GM12878 (cell line): Measurements from ENCODE around the gene RAI14.

Source experiments
- BCLAF1 ChIP-seq: fragments of 450-650 bp; IDR thresholded peaks from 2 replicates; pipeline ENCODE4 v1.6.1; 2017; ENCODE audit warnings: antibody characterized with exemption, mild to moderate bottlenecking, moderate library complexity
- CEBPB ChIP-seq, 2 experiments: fragments of 150-350 bp in 1 of 2; IDR thresholded peaks; 2 replicates each; pipeline ENCODE4 v1.6.1; 2012 to 2014; ENCODE audit warnings: low read depth in 2 of 2, low read length in 2 of 2, borderline replicate concordance in 1 of 2, inconsistent platforms in 1 of 2
- CEBPZ ChIP-seq: fragments of 150-350 bp; IDR thresholded peaks from 2 replicates; pipeline ENCODE4 v1.6.1; 2016; ENCODE audit warnings: low read depth, low read length
- CTCF ChIP-seq, 3 experiments: IDR thresholded peaks in 2 of 3; conservative IDR thresholded peaks in 1 of 3; 2 replicates each; pipeline ENCODE4 v1.5.1; 2011; ENCODE audit warnings: low read depth in 3 of 3, low read length in 3 of 3, mild to moderate bottlenecking in 3 of 3, control low read depth in 2 of 3, moderate library complexity in 2 of 3, inconsistent platforms in 1 of 3, mixed read lengths in 1 of 3; ENCODE audit not compliant: control insufficient read depth in 2 of 3, insufficient read depth in 1 of 3; ENCODE audit errors: extremely low read depth in 1 of 3
- MTA2 ChIP-seq: fragments of 450-650 bp; IDR thresholded peaks from 2 replicates; pipeline ENCODE4 v1.6.1; 2016; ENCODE audit warnings: low read depth, mild to moderate bottlenecking, moderate library complexity
- MYC ChIP-seq: IDR thresholded peaks from 2 replicates; pipeline ENCODE4 v1.6.1; 2011; ENCODE audit warnings: mild to moderate bottlenecking, low read length, moderate library complexity, inconsistent platforms; ENCODE audit not compliant: insufficient read depth, insufficient replicate concordance, insufficient read length, severe bottlenecking
- PML ChIP-seq: IDR thresholded peaks from 2 replicates; pipeline ENCODE4 v1.6.1; 2012; ENCODE audit warnings: low read length, inconsistent platforms
- POLR2A ChIP-seq: IDR thresholded peaks from 2 replicates; pipeline ENCODE4 v1.6.1; 2011; ENCODE audit warnings: low read depth, mild to moderate bottlenecking, low read length
- POLR2AphosphoS2 ChIP-seq: IDR thresholded peaks from 2 replicates; pipeline ENCODE4 v1.6.1; 2011; ENCODE audit warnings: low read depth, mild to moderate bottlenecking, low read length, improper control_type of control experiment, moderate library complexity
- PRDM15 ChIP-seq: fragments of 450-650 bp; formaldehyde crosslinking; IDR thresholded peaks from 2 replicates; pipeline ENCODE4 v1.4.0; 2020; ENCODE audit warnings: mild to moderate bottlenecking, moderate library complexity
- RFX5 ChIP-seq: IDR thresholded peaks from 2 replicates; pipeline ENCODE4 v1.6.1; 2011; ENCODE audit warnings: low read depth, low read length, improper control_type of control experiment
- SREBF2 ChIP-seq: IDR thresholded peaks from 2 replicates; pipeline ENCODE4 v1.6.1; 2012; ENCODE audit warnings: mild to moderate bottlenecking, low read length

- TF ChIP-seq CTCF (IDR thresholded peaks at IDR 0.05 in 2 of 3, conservative IDR thresholded peaks at IDR 0.05 in 1 of 3; ENCODE audit: control insufficient read depth in 2 of 3, extremely low read depth in 1 of 3, insufficient read depth in 1 of 3, low read depth in 3 of 3, low read length in 3 of 3) (no peak), MTA2 (no peak), POLR2AphosphoS2 (no peak), CEBPB (IDR thresholded peaks at IDR 0.05; ENCODE audit: borderline replicate concordance in 1 of 2, low read depth in 2 of 2, low read length in 2 of 2) (no peak), POLR2A (no peak), BCLAF1 (no peak), PRDM15 (CRISPR knock-in tag) (no peak), RFX5 (no peak), MYC (no peak), PML (no peak), CEBPZ (no peak), SREBF2 (no peak)
These were observed 21.3 kb downstream of the RAI14 start for GRCh38 chr5:34677428-34677827.
